Adipocyte (in vitro differentiated cells): Measurements from ENCODE around the gene IL27RA.

ENCODE experiments used
- DNase-seq: peaks from one replicate; pipeline ENCODE4 v3.0.0-alpha.2; 2015; ENCODE audit warnings: low read depth
- H3K27me3 ChIP-seq: replicated peaks from 2 replicates; pipeline ENCODE4 v1.7.0; 2013; ENCODE audit warnings: mild to moderate bottlenecking, low read length, moderate library complexity; ENCODE audit not compliant: control insufficient read depth, insufficient read depth
- H3K36me3 ChIP-seq: 2 replicates; pipeline ENCODE4 v1.7.0; 2013; ENCODE audit warnings: low read length, mild to moderate bottlenecking, moderate library complexity; ENCODE audit not compliant: control insufficient read depth, insufficient read depth, severe bottlenecking
- H3K4me1 ChIP-seq: 2 replicates; pipeline ENCODE4 v1.7.0; 2013; ENCODE audit warnings: mild to moderate bottlenecking, low read length, moderate library complexity; ENCODE audit not compliant: control insufficient read depth, insufficient read depth
- H3K4me3 ChIP-seq: 2 replicates; pipeline ENCODE4 v1.7.0; 2013; ENCODE audit warnings: mild to moderate bottlenecking, low read length, moderate library complexity
- H3K9ac ChIP-seq: 2 replicates; pipeline ENCODE4 v1.7.0; 2013; ENCODE audit warnings: mild to moderate bottlenecking, low read length, moderate library complexity
- H3K9me3 ChIP-seq: 2 replicates; pipeline ENCODE4 v1.7.0; 2013; ENCODE audit warnings: mild to moderate bottlenecking, low read length, moderate library complexity; ENCODE audit not compliant: control insufficient read depth

Gene IL27RA

GRCh38 chr19:14082675-14082960, 51.1 kb downstream of the IL27RA start:
- H3K9me3 ChIP-seq = no peaks in the 10 kb centered on the region
- peaks cover 18% of the 10 kb centered on the region for H3K4me1 ChIP-seq
- DNase-seq = no peak
- H3K36me3 ChIP-seq = peaks cover under 1% of the 10 kb centered on the region
- H3K27me3 ChIP-seq = no peaks in the 10 kb centered on the region
- peak overlapping the region; percentile 93 for H3K4me3 ChIP-seq
- peak overlapping the region; percentile 96 for H3K9ac ChIP-seq

GRCh38 chr19:14085309-14085995, 53.9 kb downstream of the IL27RA start, which contains the start of gene C19orf67:
C19orf67 (minus strand) TSS chr19:14085783; CDS start chr19:14085627, 156 bp downstream.
- H3K27me3 ChIP-seq = no peaks in the 10 kb centered on the region
- no peak within 1 kb of the TSS for H3K4me3 ChIP-seq
- H3K9me3 ChIP-seq = no peaks in the 10 kb centered on the region
- H3K36me3 ChIP-seq = peaks cover 14% of the 10 kb centered on the region
- no peak for DNase-seq
- H3K4me1 ChIP-seq = peaks cover 14% of the 10 kb centered on the region
- no peak within 1 kb of the TSS for H3K9ac ChIP-seq

- H3K9ac ChIP-seq = no peak overlapping the region
- H3K4me3 ChIP-seq = no peak overlapping the region
- DNase-seq = no peak
- H3K4me1 ChIP-seq = peaks cover 13% of the 10 kb centered on the region
- H3K36me3 ChIP-seq = peaks cover 14% of the 10 kb centered on the region
- H3K27me3 ChIP-seq = no peaks in the 10 kb centered on the region
- H3K9me3 ChIP-seq = no peaks in the 10 kb centered on the region
These were observed 54.5 kb downstream of the IL27RA start for GRCh38 chr19:14086098-14086497.

GRCh38 chr19:14088634-14089411, 57.3 kb downstream of the IL27RA start:
- Histone ChIP-seq H3K9me3 (peaks cover 9% of the 10 kb centered on the region), H3K4me1 (peaks cover 11% of the 10 kb centered on the region), H3K36me3 (peaks cover 19% of the 10 kb centered on the region), H3K9ac (peak overlapping the region; percentile 49), H3K27me3 (no peaks in the 10 kb centered on the region), H3K4me3 (peak overlapping the region; percentile 70)
- DNase-seq = no peak

GRCh38 chr19:14089412-14089661, 57.8 kb downstream of the IL27RA start:
- no peaks in the 10 kb centered on the region for H3K27me3 ChIP-seq
- H3K9ac ChIP-seq = peak overlapping the region; percentile 49
- peaks cover 11% of the 10 kb centered on the region for H3K4me1 ChIP-seq
- H3K9me3 ChIP-seq = peaks cover 9% of the 10 kb centered on the region
- H3K36me3 ChIP-seq = peaks cover 19% of the 10 kb centered on the region
- DNase-seq = peak; percentile 40
- peak overlapping the region; percentile 70 for H3K4me3 ChIP-seq

GRCh38 chr19:14089662-14090508, 58.3 kb downstream of the IL27RA start:
- Histone ChIP-seq H3K27me3 (no peaks in the 10 kb centered on the region), H3K9ac (peak overlapping the region; percentile 54), H3K4me1 (peaks cover 11% of the 10 kb centered on the region), H3K9me3 (peaks cover 9% of the 10 kb centered on the region), H3K36me3 (peaks cover 19% of the 10 kb centered on the region), H3K4me3 (peak overlapping the region; percentile 76)
- DNase-seq = peak; percentile 77

GRCh38 chr19:14090509-14091080, 59.0 kb downstream of the IL27RA start, which contains the start of gene SAMD1:
SAMD1 (minus strand) TSS chr19:14090751.
- peak; percentile 97 for DNase-seq
- peak within 1 kb of the TSS; percentile 87 for H3K4me3 ChIP-seq
- H3K9ac ChIP-seq = peak within 1 kb of the TSS; percentile 92
- H3K36me3 ChIP-seq = peaks cover 19% of the 10 kb centered on the region
- H3K4me1 ChIP-seq = peaks cover 11% of the 10 kb centered on the region
- H3K27me3 ChIP-seq = no peaks in the 10 kb centered on the region
- H3K9me3 ChIP-seq = peaks cover 9% of the 10 kb centered on the region

- peak; percentile 58 for DNase-seq
- Histone ChIP-seq H3K4me3 (peak overlapping the region; percentile 87), H3K9me3 (peaks cover 9% of the 10 kb centered on the region), H3K9ac (peak overlapping the region; percentile 92), H3K27me3 (no peaks in the 10 kb centered on the region), H3K4me1 (peaks cover 11% of the 10 kb centered on the region), H3K36me3 (peaks cover 20% of the 10 kb centered on the region)
These were observed 59.7 kb downstream of the IL27RA start for GRCh38 chr19:14091081-14091812.

GRCh38 chr19:14091813-14092462, 60.4 kb downstream of the IL27RA start:
- DNase-seq = no peak
- peak overlapping the region; percentile 87 for H3K4me3 ChIP-seq
- H3K36me3 ChIP-seq = peaks cover 27% of the 10 kb centered on the region
- H3K27me3 ChIP-seq = no peaks in the 10 kb centered on the region
- peaks cover 11% of the 10 kb centered on the region for H3K4me1 ChIP-seq
- H3K9me3 ChIP-seq = peaks cover 9% of the 10 kb centered on the region
- peak overlapping the region; percentile 92 for H3K9ac ChIP-seq

- Histone ChIP-seq H3K36me3 (peaks cover 33% of the 10 kb centered on the region), H3K27me3 (no peaks in the 10 kb centered on the region), H3K4me3 (peak overlapping the region; percentile 6), H3K4me1 (peaks cover 11% of the 10 kb centered on the region), H3K9me3 (peaks cover 9% of the 10 kb centered on the region), H3K9ac (no peak overlapping the region)
- no peak for DNase-seq
These were observed 61.7 kb downstream of the IL27RA start for GRCh38 chr19:14093117-14093823.
